ENCODE data around the gene CIBAR2. TPM values are rescaled to one million over a fixed set of nuclear protein-coding genes. Genes with fewer than 3 reads are reported as not detected.

CIBAR2 gene
- total and polyA plus RNA-seq, 2 donors, result 0.09 to 0.46 TPM

DNA sequence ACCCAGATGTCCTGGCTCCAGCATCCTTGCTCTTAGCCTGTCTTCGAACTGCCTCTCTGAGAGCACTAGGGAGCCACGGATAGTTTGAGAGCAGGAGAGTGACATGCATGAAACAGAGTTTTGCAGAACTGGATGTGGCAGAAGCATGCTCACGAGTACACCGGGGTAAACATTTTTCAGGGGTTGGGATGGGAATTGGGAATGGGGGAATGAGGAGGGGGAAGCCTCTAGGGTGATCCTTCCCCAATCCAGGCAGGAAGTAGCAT lies 34.2 kb upstream of the CIBAR2 start:
- Histone ChIP-seq H3K4me1 (ENCODE audit: control insufficient read depth in 2 of 2, insufficient read depth in 2 of 2, low read length in 2 of 2) (no peaks in the 10 kb centered on the region), H3K27me3 (ENCODE audit: control insufficient read depth in 2 of 2, insufficient read depth in 1 of 2, low read length in 1 of 2) (peaks cover 0 to 4% of the 10 kb centered on the region in 2 donors), H3K27ac (ENCODE audit: low read depth in 1 of 2, low read length in 1 of 2) (no peak overlapping the region), H3K36me3 (ENCODE audit: control insufficient read depth in 2 of 2, insufficient read depth in 2 of 2, low read length in 1 of 2) (no peaks in the 10 kb centered on the region), H3K9me3 (ENCODE audit: control insufficient read depth in 2 of 2, insufficient read depth in 1 of 2, low read length in 1 of 2) (no peaks in the 10 kb centered on the region), H3K4me3 (ENCODE audit: low read length in 2 of 2) (no peak overlapping the region)
- 96% methylated on average over 4 of the region's 4 CpGs for WGBS
- no peak for DNase-seq (ENCODE audit: low read depth in 6 of 9, low spot score in 9 of 9)

- H3K4me1 ChIP-seq (ENCODE audit: control insufficient read depth in 2 of 2, insufficient read depth in 2 of 2, low read length in 2 of 2), result no peaks in the 10 kb centered on the region
- DNase-seq (ENCODE audit: low read depth in 6 of 9, low spot score in 9 of 9), result no peak
- H3K27ac ChIP-seq (ENCODE audit: low read depth in 1 of 2, low read length in 1 of 2), result no peak overlapping the region
- no peaks in the 10 kb centered on the region for H3K36me3 ChIP-seq (ENCODE audit: control insufficient read depth in 2 of 2, insufficient read depth in 2 of 2, low read length in 1 of 2)
- no peak overlapping the region for H3K4me3 ChIP-seq (ENCODE audit: low read length in 2 of 2)
- WGBS, result 92% methylated on average over 20 of the region's 20 CpGs
- H3K9me3 ChIP-seq (ENCODE audit: control insufficient read depth in 2 of 2, insufficient read depth in 1 of 2, low read length in 1 of 2), result no peaks in the 10 kb centered on the region
- H3K27me3 ChIP-seq (ENCODE audit: control insufficient read depth in 2 of 2, insufficient read depth in 1 of 2, low read length in 1 of 2), result peaks cover 0 to 4% of the 10 kb centered on the region in 2 donors
Measured at GRCh38 chr16:85145734-85146531, 33.7 kb upstream of the CIBAR2 start.

DNA sequence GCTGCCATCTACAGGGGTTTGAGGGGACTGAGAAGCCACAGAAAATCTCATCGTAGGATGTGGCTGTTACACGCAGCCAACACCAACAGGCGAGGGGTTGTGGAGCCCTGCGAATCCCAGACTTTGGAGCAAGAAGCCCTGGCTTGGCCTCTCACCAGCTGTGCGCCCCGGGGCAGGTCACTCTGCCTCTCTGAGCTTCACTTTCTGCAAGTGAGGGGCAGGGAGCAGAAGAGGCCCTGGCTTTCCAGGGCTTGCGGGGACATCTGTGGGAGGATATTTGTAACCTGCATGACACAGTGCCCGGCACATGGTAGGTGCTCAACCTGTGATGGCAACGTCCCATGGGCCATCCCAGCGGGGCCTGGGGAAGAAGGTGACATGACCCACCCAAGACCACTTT lies 32.9 kb upstream of the CIBAR2 start:
- no peaks in the 10 kb centered on the region for H3K4me1 ChIP-seq (ENCODE audit: control insufficient read depth in 2 of 2, insufficient read depth in 2 of 2, low read length in 2 of 2)
- no peak overlapping the region for H3K27ac ChIP-seq (ENCODE audit: low read depth in 1 of 2, low read length in 1 of 2)
- no peaks in the 10 kb centered on the region for H3K9me3 ChIP-seq (ENCODE audit: control insufficient read depth in 2 of 2, insufficient read depth in 1 of 2, low read length in 1 of 2)
- WGBS, result 96% methylated on average over 10 of the region's 10 CpGs
- H3K27me3 ChIP-seq (ENCODE audit: control insufficient read depth in 2 of 2, insufficient read depth in 1 of 2, low read length in 1 of 2), result peaks cover 0 to 5% of the 10 kb centered on the region in 2 donors
- no peaks in the 10 kb centered on the region for H3K36me3 ChIP-seq (ENCODE audit: control insufficient read depth in 2 of 2, insufficient read depth in 2 of 2, low read length in 1 of 2)
- H3K4me3 ChIP-seq (ENCODE audit: low read length in 2 of 2), result no peak overlapping the region
- DNase-seq (ENCODE audit: low read depth in 6 of 9, low spot score in 9 of 9), result no peak

DNA sequence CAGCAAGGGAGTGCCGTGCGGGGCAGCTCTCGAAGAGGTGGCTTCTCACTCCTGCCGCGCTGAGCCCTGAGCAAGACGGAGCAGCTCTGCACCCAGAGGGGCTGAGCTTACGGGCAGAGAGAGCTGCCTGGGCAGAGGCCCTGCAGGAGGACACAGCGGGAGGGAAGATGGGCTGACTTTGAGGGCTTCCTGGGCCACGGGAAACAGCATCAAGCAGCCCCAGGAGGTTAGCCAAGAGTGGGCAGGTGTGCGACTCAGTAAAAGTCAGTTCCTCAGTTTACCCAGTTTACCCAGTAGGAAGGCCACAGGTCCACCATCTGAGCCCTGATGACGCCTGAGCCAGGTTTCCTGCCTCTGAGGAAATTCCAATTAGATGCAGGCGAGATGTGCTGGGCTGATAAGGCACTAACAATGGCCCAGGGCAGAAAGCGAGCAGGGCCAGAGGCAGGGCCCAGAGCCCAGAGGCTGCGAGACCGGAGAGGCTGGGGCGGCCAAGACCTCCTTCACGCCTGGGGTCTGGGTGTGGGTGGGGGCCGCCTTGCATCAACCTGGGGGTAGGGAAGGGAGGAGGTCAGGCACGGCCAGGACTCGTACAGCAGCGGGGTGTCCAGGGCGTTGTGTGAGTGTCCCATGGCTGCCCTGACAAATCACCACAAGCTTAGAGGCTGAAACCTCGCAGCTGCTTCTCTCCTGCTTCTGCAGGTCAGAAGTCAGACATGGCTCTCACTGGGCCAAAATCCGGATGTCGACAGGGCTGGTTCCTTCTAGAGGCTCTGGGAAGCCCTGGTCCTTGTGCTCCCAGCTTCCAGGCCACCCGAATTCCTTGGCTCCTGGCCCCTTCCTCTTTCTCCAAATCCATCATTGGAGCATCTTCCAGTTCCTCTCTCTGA lies 32.0 kb upstream of the CIBAR2 start:
- Histone ChIP-seq H3K27me3 (ENCODE audit: control insufficient read depth in 2 of 2, insufficient read depth in 1 of 2, low read length in 1 of 2) (peaks cover 0 to 12% of the 10 kb centered on the region in 2 donors), H3K9me3 (ENCODE audit: control insufficient read depth in 2 of 2, insufficient read depth in 1 of 2, low read length in 1 of 2) (no peaks in the 10 kb centered on the region), H3K36me3 (ENCODE audit: control insufficient read depth in 2 of 2, insufficient read depth in 2 of 2, low read length in 1 of 2) (no peaks in the 10 kb centered on the region), H3K27ac (ENCODE audit: low read depth in 1 of 2, low read length in 1 of 2) (no peak overlapping the region), H3K4me1 (ENCODE audit: control insufficient read depth in 2 of 2, insufficient read depth in 2 of 2, low read length in 2 of 2) (no peaks in the 10 kb centered on the region), H3K4me3 (ENCODE audit: low read length in 2 of 2) (no peak overlapping the region)
- 92% methylated on average over 26 of the region's 26 CpGs for WGBS
- no peak for DNase-seq (ENCODE audit: low read depth in 6 of 9, low spot score in 9 of 9)

DNA sequence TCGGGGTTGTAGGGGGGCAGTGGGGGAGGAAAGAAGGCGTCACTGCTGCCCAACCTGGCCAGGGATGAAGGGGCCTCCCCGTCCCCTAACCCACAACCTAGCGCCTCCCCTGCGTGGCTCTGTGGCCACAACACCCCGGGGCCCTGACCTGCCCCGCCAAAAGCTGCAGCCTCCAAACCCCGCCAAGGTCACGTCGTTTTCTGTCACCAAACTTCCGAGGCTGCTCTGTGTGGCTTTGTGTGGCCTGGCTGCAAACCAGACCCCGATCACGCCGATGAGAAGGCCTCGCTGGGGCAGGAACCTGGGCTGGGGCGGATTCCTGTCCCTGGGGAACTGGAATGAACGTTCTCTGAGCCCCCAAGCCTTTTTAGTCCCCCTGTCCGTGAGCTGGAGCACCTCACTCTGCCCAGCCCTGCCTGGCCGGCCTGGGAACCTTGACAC lies 30.5 kb upstream of the CIBAR2 start:
- Histone ChIP-seq H3K9me3 (ENCODE audit: control insufficient read depth in 2 of 2, insufficient read depth in 1 of 2, low read length in 1 of 2) (no peaks in the 10 kb centered on the region), H3K27ac (ENCODE audit: low read depth in 1 of 2, low read length in 1 of 2) (no peak overlapping the region), H3K27me3 (ENCODE audit: control insufficient read depth in 2 of 2, insufficient read depth in 1 of 2, low read length in 1 of 2) (peaks cover 0 to 23% of the 10 kb centered on the region in 2 donors), H3K4me3 (ENCODE audit: low read length in 2 of 2) (no peak overlapping the region), H3K4me1 (ENCODE audit: control insufficient read depth in 2 of 2, insufficient read depth in 2 of 2, low read length in 2 of 2) (no peaks in the 10 kb centered on the region), H3K36me3 (ENCODE audit: control insufficient read depth in 2 of 2, insufficient read depth in 2 of 2, low read length in 1 of 2) (no peaks in the 10 kb centered on the region)
- WGBS, result 64% methylated on average over 19 of the region's 19 CpGs
- no peak for DNase-seq (ENCODE audit: low read depth in 6 of 9, low spot score in 9 of 9)

- Histone ChIP-seq H3K4me3 (ENCODE audit: low read length in 2 of 2) (no peak overlapping the region), H3K4me1 (ENCODE audit: control insufficient read depth in 2 of 2, insufficient read depth in 2 of 2, low read length in 2 of 2) (peaks cover 0 to 4% of the 10 kb centered on the region in 2 donors), H3K9me3 (ENCODE audit: control insufficient read depth in 2 of 2, insufficient read depth in 1 of 2, low read length in 1 of 2) (no peaks in the 10 kb centered on the region), H3K36me3 (ENCODE audit: control insufficient read depth in 2 of 2, insufficient read depth in 2 of 2, low read length in 1 of 2) (no peaks in the 10 kb centered on the region), H3K27me3 (ENCODE audit: control insufficient read depth in 2 of 2, insufficient read depth in 1 of 2, low read length in 1 of 2) (peaks cover 6 to 30% of the 10 kb centered on the region in 2 donors), H3K27ac (ENCODE audit: low read depth in 1 of 2, low read length in 1 of 2) (no peak overlapping the region)
- no peak for DNase-seq (ENCODE audit: low read depth in 6 of 9, low spot score in 9 of 9)
- 97% methylated on average over 7 of the region's 7 CpGs for WGBS
Measured at GRCh38 chr16:85142129-85142513, 29.8 kb upstream of the CIBAR2 start.

GRCh38 chr16:85141491-85142128 lies 29.3 kb upstream of the CIBAR2 start:
- Histone ChIP-seq H3K9me3 (ENCODE audit: control insufficient read depth in 2 of 2, insufficient read depth in 1 of 2, low read length in 1 of 2) (no peaks in the 10 kb centered on the region), H3K27ac (ENCODE audit: low read depth in 1 of 2, low read length in 1 of 2) (no peak overlapping the region), H3K27me3 (ENCODE audit: control insufficient read depth in 2 of 2, insufficient read depth in 1 of 2, low read length in 1 of 2) (peaks cover 11 to 35% of the 10 kb centered on the region in 2 donors), H3K36me3 (ENCODE audit: control insufficient read depth in 2 of 2, insufficient read depth in 2 of 2, low read length in 1 of 2) (no peaks in the 10 kb centered on the region), H3K4me1 (ENCODE audit: control insufficient read depth in 2 of 2, insufficient read depth in 2 of 2, low read length in 2 of 2) (peaks cover 0 to 7% of the 10 kb centered on the region in 2 donors), H3K4me3 (ENCODE audit: low read length in 2 of 2) (no peak overlapping the region)
- 93% methylated on average over 17 of the region's 17 CpGs for WGBS
- no peak for DNase-seq (ENCODE audit: low read depth in 6 of 9, low spot score in 9 of 9)

DNA sequence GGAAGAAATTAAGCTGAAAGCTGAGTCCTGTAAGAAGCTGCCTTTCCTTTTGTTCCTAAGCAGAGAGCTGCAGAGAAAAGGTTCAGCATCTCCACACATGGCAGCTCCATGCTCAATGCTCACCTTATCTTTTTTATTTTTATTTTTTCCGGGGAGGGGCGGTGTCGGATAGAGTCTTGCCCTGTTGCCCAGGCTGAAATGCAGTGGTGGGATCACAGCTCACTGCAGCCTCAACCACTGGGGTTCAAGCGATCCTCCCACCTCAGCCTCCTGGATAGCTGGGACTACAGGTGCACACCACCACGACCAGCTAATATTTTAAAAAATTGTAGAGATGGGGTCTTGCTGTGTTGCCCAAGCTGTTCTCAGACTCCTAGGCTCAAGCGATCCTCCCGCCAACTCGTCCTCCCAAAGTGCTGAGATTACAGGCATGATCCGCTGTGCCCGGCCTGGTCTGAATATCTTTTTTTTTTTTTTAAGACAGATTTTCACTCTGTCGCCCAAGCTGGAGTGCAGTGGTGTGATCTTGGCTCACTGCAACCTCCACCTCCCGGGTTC lies 28.3 kb upstream of the CIBAR2 start:
- Histone ChIP-seq H3K4me1 (ENCODE audit: control insufficient read depth in 2 of 2, insufficient read depth in 2 of 2, low read length in 2 of 2) (peaks cover 0 to 7% of the 10 kb centered on the region in 2 donors), H3K27me3 (ENCODE audit: control insufficient read depth in 2 of 2, insufficient read depth in 1 of 2, low read length in 1 of 2) (peaks cover 12 to 45% of the 10 kb centered on the region in 2 donors), H3K36me3 (ENCODE audit: control insufficient read depth in 2 of 2, insufficient read depth in 2 of 2, low read length in 1 of 2) (no peaks in the 10 kb centered on the region), H3K27ac (ENCODE audit: low read depth in 1 of 2, low read length in 1 of 2) (no peak overlapping the region), H3K9me3 (ENCODE audit: control insufficient read depth in 2 of 2, insufficient read depth in 1 of 2, low read length in 1 of 2) (no peaks in the 10 kb centered on the region), H3K4me3 (ENCODE audit: low read length in 2 of 2) (no peak overlapping the region)
- WGBS, result 96% methylated on average over 12 of the region's 12 CpGs
- DNase-seq (ENCODE audit: low read depth in 6 of 9, low spot score in 9 of 9), result no peak

Data from thymus (tissue), 11 donors.